Epithelial cell of proximal tubule (primary cell): ENCODE results near the gene C10orf105. TPM values are rescaled to one million over a fixed set of nuclear protein-coding genes. Genes with fewer than 3 reads are reported as not detected.

Experiments used
- DNase-seq: peaks from one replicate; pipeline ENCODE4 v3.0.0-alpha.2; 2011; ENCODE audit warnings: low read depth
- H3K4me3 ChIP-seq: 2 replicates; pipeline ENCODE4 v1.5.1; 2011; ENCODE audit warnings: low read depth, mild to moderate bottlenecking, low read length
- CTCF ChIP-seq: conservative IDR thresholded peaks from 2 replicates; pipeline ENCODE4 v1.5.1; 2012; ENCODE audit warnings: low read depth, mild to moderate bottlenecking, low read length
- total RNA-seq: library from RNA; depleted of rRNA; stranded (reverse); fragments of >200 nt; gene quantifications from 2 replicates; pipeline ENCODE4 v1.2.3, GENCODE V29; 2015

Gene C10orf105
- total RNA-seq, 1 donor from 2014 or later, result not detected

GRCh38 chr10:71715860-71716259, 3.7 kb downstream of the C10orf105 start:
- H3K4me3 ChIP-seq, result no peak overlapping the region
- no peak for TF ChIP-seq CTCF
- no peak for DNase-seq

- DNase-seq, result no peak
- no peak for TF ChIP-seq CTCF
These were observed 4.6 kb downstream of the C10orf105 start for GRCh38 chr10:71715026-71715425.

GRCh38 chr10:71714592-71714991, 5.0 kb downstream of the C10orf105 start:
- no peak overlapping the region for H3K4me3 ChIP-seq
- TF ChIP-seq CTCF, result no peak
- no peak for DNase-seq

More at GRCh38 chr10:71715026-71715425, 4.6 kb downstream of the C10orf105 start:
- no peak overlapping the region for H3K4me3 ChIP-seq

GRCh38 chr10:71714031-71714410, 5.6 kb downstream of the C10orf105 start:
- no peak for DNase-seq
- TF ChIP-seq CTCF, result no peak
- H3K4me3 ChIP-seq, result no peak overlapping the region

GRCh38 chr10:71713135-71714030, 6.2 kb downstream of the C10orf105 start:
- TF ChIP-seq CTCF, result no peak
- no peak overlapping the region for H3K4me3 ChIP-seq
- DNase-seq, result no peak

- TF ChIP-seq CTCF, result no peak
- H3K4me3 ChIP-seq, result no peak overlapping the region
- DNase-seq, result no peak
These were observed 6.9 kb downstream of the C10orf105 start for GRCh38 chr10:71712572-71713134.
